ENCODE results near the gene AGR2. TPM values are rescaled to one million over a fixed set of nuclear protein-coding genes. Genes with fewer than 3 reads are reported as not detected.
A peak's percentile ranks its signal among the peaks of the same experiment; 100 is the strongest.

AGR2 gene
- total and polyA plus RNA-seq, 7 experiments from 2014 or later = not detected

- H3K27me3 Mint-ChIP-seq = peaks cover 23 to 40% (median 30%) of the 10 kb centered on the region in 5 donors
- H3K4me1 Mint-ChIP-seq = peaks cover 7 to 15% (median 11%) of the 10 kb centered on the region in 7 donors
- peaks cover 0 to 6% (median 0%) of the 10 kb centered on the region in 11 donors for H3K9me3 Mint-ChIP-seq
- no peaks in the 10 kb centered on the region for H3K36me3 Mint-ChIP-seq
- peaks cover 0 to 5% of the 10 kb centered on the region in 2 donors for H3K4me1 ChIP-seq (ENCODE audit: control insufficient read depth in 2 of 2, insufficient read depth in 2 of 2, low read length in 2 of 2)
- POLR2A ChIA-PET = no interaction called here
- H3K27me3 ChIP-seq (ENCODE audit: control insufficient read depth in 2 of 2, insufficient read depth in 2 of 2, low read length in 2 of 2) = peaks cover 3 to 8% of the 10 kb centered on the region in 2 donors
- H3K27ac ChIP-seq (ENCODE audit: low read depth, low read length) = no peak overlapping the region
- no peak for DNase-seq
- CTCF ChIA-PET = interaction anchor here (0.7 kb wide), 1 partner anchor 88 kb away, joined by 3 read pairs; no protein-coding TSS in a partner anchor
- H3K36me3 ChIP-seq (ENCODE audit: control insufficient read depth in 2 of 3, insufficient read depth in 3 of 3, low read length in 3 of 3) = no peaks in the 10 kb centered on the region
- intact Hi-C loops (cut with micrococcal nuclease) = no loop called here
- H3K27ac Mint-ChIP-seq = no peak overlapping the region
- no peaks in the 10 kb centered on the region for H3K9me3 ChIP-seq (ENCODE audit: control insufficient read depth in 2 of 3, low read length in 3 of 3)
- no peak overlapping the region for H3K4me3 Mint-ChIP-seq
- H3K4me3 ChIP-seq (ENCODE audit: low read length) = no peak overlapping the region
- no peak for ATAC-seq
Observed at GRCh38 chr7:16758631-16759611, 45.9 kb downstream of the AGR2 start.

DNA sequence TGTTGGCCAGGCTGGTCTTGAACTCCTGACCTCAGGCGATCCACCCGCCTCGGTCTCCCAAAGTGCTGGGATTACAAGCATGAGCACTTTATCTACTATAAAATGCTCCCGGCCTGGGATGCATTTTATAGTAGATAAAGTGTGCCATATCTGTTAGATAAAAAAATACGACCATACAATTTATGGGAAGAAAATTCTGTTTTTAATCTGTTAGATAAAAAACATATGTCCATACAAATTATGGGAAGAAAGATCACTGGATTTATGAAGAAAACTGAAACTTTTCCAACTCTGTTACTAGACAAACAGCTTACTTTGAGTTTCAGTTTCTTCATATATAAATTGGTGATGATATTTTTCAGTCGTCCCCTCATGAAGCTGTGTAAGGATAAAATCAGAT, 46.8 kb downstream of the AGR2 start:
- no peak overlapping the region for H3K4me3 Mint-ChIP-seq
- no peaks in the 10 kb centered on the region for H3K36me3 Mint-ChIP-seq
- peaks cover 0 to 6% (median 0%) of the 10 kb centered on the region in 11 donors for H3K9me3 Mint-ChIP-seq
- intact Hi-C loops (cut with micrococcal nuclease) = no loop called here
- no peak for DNase-seq
- H3K27me3 ChIP-seq (ENCODE audit: control insufficient read depth in 2 of 2, insufficient read depth in 2 of 2, low read length in 2 of 2) = peaks cover 3 to 8% of the 10 kb centered on the region in 2 donors
- ChIA-PET POLR2A (no interaction called here), CTCF (interaction anchor here (0.7 kb wide), 1 partner anchor 87 kb away, joined by 3 read pairs; no protein-coding TSS in a partner anchor)
- no peak overlapping the region for H3K27ac ChIP-seq (ENCODE audit: low read depth, low read length)
- H3K27me3 Mint-ChIP-seq = peaks cover 27 to 43% (median 33%) of the 10 kb centered on the region in 5 donors
- H3K4me1 Mint-ChIP-seq = peaks cover 9 to 18% (median 11%) of the 10 kb centered on the region in 7 donors
- ATAC-seq = no peak
- H3K4me1 ChIP-seq (ENCODE audit: control insufficient read depth in 2 of 2, insufficient read depth in 2 of 2, low read length in 2 of 2) = peaks cover 0 to 5% of the 10 kb centered on the region in 2 donors
- no peaks in the 10 kb centered on the region for H3K9me3 ChIP-seq (ENCODE audit: control insufficient read depth in 2 of 3, low read length in 3 of 3)
- H3K4me3 ChIP-seq (ENCODE audit: low read length) = no peak overlapping the region
- no peaks in the 10 kb centered on the region for H3K36me3 ChIP-seq (ENCODE audit: control insufficient read depth in 2 of 3, insufficient read depth in 3 of 3, low read length in 3 of 3)
- H3K27ac Mint-ChIP-seq = no peak overlapping the region

- no peak for ATAC-seq
Observed at GRCh38 chr7:16755397-16755796, 49.4 kb downstream of the AGR2 start.

DNA sequence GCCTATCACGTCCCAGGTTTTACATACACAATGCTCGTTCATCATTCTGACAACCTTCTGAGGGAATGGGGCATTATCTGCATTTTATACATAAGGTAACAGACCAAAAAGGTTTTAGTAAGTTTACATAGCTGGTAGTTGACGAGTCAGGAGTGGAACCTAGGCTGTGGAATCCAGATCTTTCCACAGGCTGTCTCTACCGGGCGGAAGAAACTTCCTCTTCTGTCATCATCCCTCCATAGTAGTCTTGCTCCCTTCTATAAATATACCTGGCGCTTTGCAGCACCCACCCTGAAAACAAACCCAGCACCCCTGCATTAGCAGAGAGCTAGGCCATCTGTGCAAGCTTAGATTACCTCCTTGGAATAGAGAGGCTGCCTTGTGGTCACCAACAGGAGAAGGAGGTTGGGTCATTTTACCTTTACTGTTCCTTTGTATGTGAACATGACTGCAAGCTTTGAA, 49.9 kb downstream of the AGR2 start:
- Mint-ChIP-seq H3K36me3 (no peaks in the 10 kb centered on the region), H3K27ac (no peak overlapping the region), H3K9me3 (peaks cover 0 to 6% (median 0%) of the 10 kb centered on the region in 11 donors), H3K27me3 (peaks cover 33 to 60% (median 44%) of the 10 kb centered on the region in 5 donors), H3K4me1 (peaks cover 9 to 19% (median 11%) of the 10 kb centered on the region in 7 donors), H3K4me3 (peak overlapping the region; percentile 70 to 91 (median 82))
- no peak overlapping the region for H3K4me3 ChIP-seq (ENCODE audit: low read length)
- ChIA-PET CTCF (no interaction called here), POLR2A (no interaction called here)
- H3K27me3 ChIP-seq (ENCODE audit: control insufficient read depth in 2 of 2, insufficient read depth in 2 of 2, low read length in 2 of 2) = peaks cover 3 to 8% of the 10 kb centered on the region in 2 donors
- intact Hi-C loops (cut with micrococcal nuclease) = loop anchor here in 1 of 2 donors (5.0 kb wide), 1 partner anchor 58 kb away; no protein-coding TSS in a partner anchor
- H3K9me3 ChIP-seq (ENCODE audit: control insufficient read depth in 2 of 3, low read length in 3 of 3) = no peaks in the 10 kb centered on the region
- no peaks in the 10 kb centered on the region for H3K36me3 ChIP-seq (ENCODE audit: control insufficient read depth in 2 of 3, insufficient read depth in 3 of 3, low read length in 3 of 3)
- ATAC-seq (no peak), DNase-seq (no peak)
- no peak overlapping the region for H3K27ac ChIP-seq (ENCODE audit: low read depth, low read length)
- H3K4me1 ChIP-seq (ENCODE audit: control insufficient read depth in 2 of 2, insufficient read depth in 2 of 2, low read length in 2 of 2) = peaks cover 0 to 5% of the 10 kb centered on the region in 2 donors

More at GRCh38 chr7:16755397-16755796, 49.4 kb downstream of the AGR2 start:
- Mint-ChIP-seq H3K4me1 (peaks cover 9 to 19% (median 11%) of the 10 kb centered on the region in 7 donors), H3K36me3 (no peaks in the 10 kb centered on the region), H3K9me3 (peaks cover 0 to 6% (median 0%) of the 10 kb centered on the region in 11 donors), H3K27me3 (peaks cover 33 to 58% (median 44%) of the 10 kb centered on the region in 5 donors), H3K4me3 (peak overlapping the region in 8 of 10 donors; percentile 19 to 91 (median 82)), H3K27ac (no peak overlapping the region)
- Histone ChIP-seq H3K27me3 (ENCODE audit: control insufficient read depth in 2 of 2, insufficient read depth in 2 of 2, low read length in 2 of 2) (peaks cover 3 to 8% of the 10 kb centered on the region in 2 donors), H3K4me3 (ENCODE audit: low read length) (no peak overlapping the region), H3K27ac (ENCODE audit: low read depth, low read length) (no peak overlapping the region), H3K36me3 (ENCODE audit: control insufficient read depth in 2 of 3, insufficient read depth in 3 of 3, low read length in 3 of 3) (no peaks in the 10 kb centered on the region), H3K4me1 (ENCODE audit: control insufficient read depth in 2 of 2, insufficient read depth in 2 of 2, low read length in 2 of 2) (peaks cover 0 to 5% of the 10 kb centered on the region in 2 donors), H3K9me3 (ENCODE audit: control insufficient read depth in 2 of 3, low read length in 3 of 3) (no peaks in the 10 kb centered on the region)
- POLR2A ChIA-PET = no interaction called here
- no peak for DNase-seq
- intact Hi-C loops (cut with micrococcal nuclease) = no loop called here
- CTCF ChIA-PET = no interaction called here

GRCh38 chr7:16753932-16754855, 50.6 kb downstream of the AGR2 start:
- peak overlapping the region; percentile 43 for H3K4me3 ChIP-seq (ENCODE audit: low read length)
- H3K4me1 ChIP-seq (ENCODE audit: control insufficient read depth in 2 of 2, insufficient read depth in 2 of 2, low read length in 2 of 2) = peaks cover 0 to 5% of the 10 kb centered on the region in 2 donors
- Mint-ChIP-seq H3K27ac (no peak overlapping the region), H3K9me3 (peaks cover 0 to 5% (median 0%) of the 10 kb centered on the region in 11 donors), H3K36me3 (no peaks in the 10 kb centered on the region), H3K4me3 (peak overlapping the region; percentile 70 to 91 (median 82)), H3K27me3 (peaks cover 33 to 60% (median 44%) of the 10 kb centered on the region in 5 donors), H3K4me1 (peaks cover 9 to 19% (median 11%) of the 10 kb centered on the region in 7 donors)
- H3K27me3 ChIP-seq (ENCODE audit: control insufficient read depth in 2 of 2, insufficient read depth in 2 of 2, low read length in 2 of 2) = peaks cover 3 to 8% of the 10 kb centered on the region in 2 donors
- no peak overlapping the region for H3K27ac ChIP-seq (ENCODE audit: low read depth, low read length)
- peak; percentile 40 for ATAC-seq
- ChIA-PET CTCF (no interaction called here), POLR2A (no interaction called here)
- intact Hi-C loops (cut with micrococcal nuclease) = loop anchor here in 1 of 2 donors (2.0 to 5.0 kb wide), 3 partner anchors 57 to 333 kb away; partner anchors contain the start of genes ANKMY2 and CRPPA
- DNase-seq = peak in 2 of 9 donors; percentile 12 to 29
- no peaks in the 10 kb centered on the region for H3K9me3 ChIP-seq (ENCODE audit: control insufficient read depth in 2 of 3, low read length in 3 of 3)
- H3K36me3 ChIP-seq (ENCODE audit: control insufficient read depth in 2 of 3, insufficient read depth in 3 of 3, low read length in 3 of 3) = no peaks in the 10 kb centered on the region

Measured in naive thymus-derived CD4-positive, alpha-beta T cell (primary cell).